HG03521 (cell line): ENCODE results near the gene VSIG2.

Experiments
- ATAC-seq: cut with Tn5 transposase; IDR thresholded peaks from one replicate; pipeline ENCODE4 v1.9.1; 2021; ENCODE audit warnings: mild to moderate bottlenecking, moderate library complexity; ENCODE audit not compliant: unreplicated experiment

VSIG2 gene

GRCh38 chr11:124749912-124750311 lies 2.1 kb downstream of the VSIG2 start:
- ATAC-seq = no peak

GRCh38 chr11:124748481-124749343 lies 3.3 kb downstream of the VSIG2 start:
- no peak for ATAC-seq

- ATAC-seq = no peak
Observed at GRCh38 chr11:124748100-124748418, 4.0 kb downstream of the VSIG2 start.

DNA sequence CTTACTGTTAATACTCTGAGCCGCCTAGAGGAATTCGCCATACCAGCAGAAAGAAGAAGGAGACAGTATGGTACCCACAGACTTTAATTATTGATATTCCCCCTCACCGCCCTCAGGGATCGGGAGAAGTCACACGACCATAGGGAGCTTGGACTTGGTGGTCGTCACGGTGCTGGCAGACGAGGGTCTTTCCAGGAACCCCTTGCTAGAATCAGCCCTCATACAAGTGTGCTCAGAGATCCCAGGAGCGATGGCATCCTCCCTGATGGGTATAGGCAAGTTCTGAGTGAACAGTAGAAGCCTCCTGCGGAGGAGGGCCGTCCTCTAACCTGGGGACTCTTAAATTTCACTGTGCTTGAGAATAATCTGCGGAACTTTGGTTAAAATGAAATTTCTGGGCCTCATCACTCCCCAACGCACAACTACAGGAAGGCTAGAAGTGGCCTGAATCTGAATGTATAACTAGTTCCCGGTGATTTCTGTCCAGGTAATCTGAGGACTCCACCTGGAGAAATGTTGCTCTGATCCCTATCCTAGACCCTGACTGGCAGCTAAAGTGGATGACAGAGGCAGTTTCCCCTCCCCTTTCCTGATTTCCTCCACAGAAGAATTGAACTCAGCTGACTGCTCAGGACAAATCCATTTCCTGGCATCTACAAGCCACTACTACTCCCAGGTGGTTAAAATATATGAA lies 4.5 kb downstream of the VSIG2 start:
- no peak for ATAC-seq

- ATAC-seq = peak; percentile 89
Observed at GRCh38 chr11:124746621-124747243, 5.3 kb downstream of the VSIG2 start.

GRCh38 chr11:124745835-124746620 lies 6.0 kb downstream of the VSIG2 start:
- peak; percentile 17 for ATAC-seq

DNA sequence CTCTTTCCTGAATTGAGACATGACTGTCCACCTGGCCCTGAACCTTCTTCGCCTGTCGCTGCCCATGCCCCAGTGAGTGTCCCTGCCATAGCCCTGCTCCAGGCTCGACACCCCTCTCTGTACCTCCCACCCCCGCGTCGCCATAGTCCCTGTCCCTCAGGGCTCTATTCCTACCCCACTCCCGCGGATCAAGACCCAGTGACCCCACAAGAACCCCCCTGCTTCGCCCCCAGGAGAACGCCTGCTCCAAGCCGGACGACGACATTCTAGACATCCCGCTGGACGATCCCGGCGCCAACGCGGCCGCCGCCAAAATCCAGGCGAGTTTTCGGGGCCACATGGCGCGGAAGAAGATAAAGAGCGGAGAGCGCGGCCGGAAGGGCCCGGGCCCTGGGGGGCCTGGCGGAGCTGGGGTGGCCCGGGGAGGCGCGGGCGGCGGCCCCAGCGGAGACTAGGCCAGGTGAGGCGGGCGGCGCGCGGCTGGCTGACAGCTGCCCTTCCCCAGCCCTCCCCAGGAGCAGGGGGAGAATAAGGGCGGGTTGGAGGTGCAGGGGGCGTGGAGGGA lies 6.7 kb downstream of the VSIG2 start:
- no peak for ATAC-seq

- ATAC-seq = no peak
Observed at GRCh38 chr11:124743050-124743449, 9.0 kb downstream of the VSIG2 start.

DNA sequence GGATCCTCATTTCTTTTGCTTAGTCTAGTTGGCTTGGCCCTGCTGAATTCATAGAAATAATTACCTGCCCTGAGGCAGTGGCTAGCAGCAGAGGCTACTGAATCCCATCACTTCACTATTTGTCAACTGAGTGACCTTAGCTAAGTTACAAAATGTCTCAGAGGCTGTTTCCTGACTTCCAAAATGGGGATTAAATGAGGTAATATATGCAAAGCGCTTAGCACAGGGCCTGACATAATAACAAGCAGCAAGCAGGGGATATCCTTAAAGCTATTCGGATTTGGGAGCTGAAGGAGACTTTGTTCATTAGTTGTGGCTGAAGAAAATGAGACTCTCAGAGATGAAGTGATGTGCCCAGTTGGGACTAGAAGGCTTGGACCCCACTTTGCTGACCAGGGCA lies 9.5 kb downstream of the VSIG2 start:
- no peak for ATAC-seq

DNA sequence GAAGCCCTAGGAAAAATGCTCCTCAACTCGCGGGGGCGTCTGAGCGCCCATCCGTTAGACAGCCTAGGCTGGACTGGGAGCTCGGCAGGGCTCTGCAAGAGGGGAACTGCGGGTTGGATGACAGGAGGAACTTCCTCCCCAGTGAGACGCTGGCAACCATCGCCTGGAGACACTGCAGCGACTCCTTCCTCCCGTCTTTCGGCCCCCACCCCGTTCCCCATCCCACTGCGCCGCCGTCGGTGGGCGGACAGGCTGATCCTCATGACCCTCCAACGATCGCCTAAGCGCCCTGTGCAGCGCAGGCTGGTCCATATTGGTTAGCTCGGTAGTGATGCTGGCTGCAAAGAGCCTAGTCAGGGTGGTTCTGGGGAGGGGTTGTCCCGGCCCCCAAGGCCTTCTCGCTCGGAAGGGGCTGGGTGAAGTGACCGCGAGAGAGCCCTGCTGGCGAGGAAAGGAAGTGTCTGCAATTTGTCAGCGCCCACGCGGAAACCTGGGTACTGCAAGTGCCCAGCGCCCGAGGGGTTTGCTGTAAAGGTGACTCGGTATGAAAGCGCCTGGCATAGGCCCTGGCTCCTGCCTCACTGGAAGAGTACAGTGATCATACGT lies 11.7 kb downstream of the VSIG2 start:
- ATAC-seq = peak; percentile 37

GRCh38 chr11:124739479-124740276 lies 12.4 kb downstream of the VSIG2 start, which contains the start of gene NRGN:
Gene NRGN, plus strand, starts transcription at chr11:124739942. Its CDS starts 143 bp downstream, at chr11:124740085.
- ATAC-seq = peak; percentile 99

- ATAC-seq = no peak
Observed at GRCh38 chr11:124738713-124739478, 13.2 kb downstream of the VSIG2 start.

- no peak for ATAC-seq
Observed at GRCh38 chr11:124737638-124738305, 14.3 kb downstream of the VSIG2 start.

GRCh38 chr11:124736736-124737135 lies 15.3 kb downstream of the VSIG2 start:
- no peak for ATAC-seq

- no peak for ATAC-seq
Observed at GRCh38 chr11:124732230-124732629, 19.8 kb downstream of the VSIG2 start.

GRCh38 chr11:124729571-124729970 lies 22.5 kb downstream of the VSIG2 start:
- no peak for ATAC-seq

DNA sequence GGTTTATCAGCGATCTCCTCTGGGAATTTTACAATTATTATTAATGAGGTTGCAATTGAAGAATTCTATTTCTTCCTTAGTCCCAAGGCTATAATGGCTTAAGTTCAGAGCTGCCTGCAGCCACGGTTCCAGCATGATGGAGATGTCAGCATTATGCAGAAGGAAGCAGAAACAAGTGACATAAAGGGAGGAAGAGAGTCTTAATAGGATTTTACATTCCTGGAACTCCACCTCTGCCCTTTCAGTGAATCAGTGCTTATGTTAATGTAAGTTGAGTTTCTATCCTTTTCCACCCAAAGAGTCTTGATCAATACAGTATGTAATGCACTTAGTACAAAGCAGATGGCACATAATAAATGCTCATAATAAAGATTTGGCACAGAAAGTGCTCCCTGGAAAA lies 23.9 kb downstream of the VSIG2 start:
- ATAC-seq = no peak

- no peak for ATAC-seq
Observed at GRCh38 chr11:124727474-124727873, 24.6 kb downstream of the VSIG2 start.
